Measurements from ENCODE around the gene WFS1. TPM values are rescaled to one million over a fixed set of nuclear protein-coding genes. Genes with fewer than 3 reads are reported as not detected.

The WFS1 gene
- total RNA-seq, 1 experiment from 2014 or later: 21.0 TPM

DNA sequence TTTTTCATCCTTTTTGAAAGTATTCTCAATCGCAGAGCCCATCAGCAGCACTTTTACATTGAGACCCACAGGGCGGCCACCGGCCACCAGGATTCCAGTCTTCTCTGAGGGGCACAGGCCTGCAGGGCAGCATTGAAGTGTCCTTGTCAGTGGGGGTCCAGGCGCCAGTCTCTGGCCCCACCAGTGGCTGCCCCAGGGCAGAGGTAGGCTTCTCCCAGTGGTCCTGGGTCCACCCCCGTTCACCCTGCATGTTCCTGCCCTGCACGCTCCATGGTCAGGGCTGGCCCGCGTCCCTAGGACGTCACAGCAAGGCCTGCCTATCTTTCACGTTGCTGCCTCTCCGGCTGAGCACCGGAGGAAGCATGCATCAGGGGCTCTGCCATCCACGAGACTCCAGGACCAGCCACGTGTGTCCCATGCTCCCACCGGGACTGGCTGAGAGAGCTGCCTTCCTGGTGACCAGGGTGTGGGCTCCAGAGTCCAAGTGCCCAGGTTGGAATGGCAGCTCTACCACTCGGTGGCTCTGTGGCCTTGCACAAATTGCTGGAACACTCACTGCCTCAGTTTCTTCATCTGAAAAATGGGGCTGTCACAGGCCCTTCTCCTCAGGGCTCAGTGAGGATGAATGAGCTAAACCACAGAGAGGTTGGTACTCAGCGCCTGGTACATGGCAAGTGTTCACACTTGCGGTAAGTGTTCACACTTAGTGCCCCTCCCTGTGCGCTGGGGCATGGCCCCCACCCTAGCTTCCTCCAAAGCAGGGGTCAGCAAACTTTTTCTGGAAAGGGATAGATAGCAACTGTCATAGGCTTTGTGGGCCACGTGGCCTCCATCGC, 38.6 kb upstream of the WFS1 start:
- DNase-seq (ENCODE audit: low read depth in 1 of 2, low spot score in 2 of 2): no peak
- Histone ChIP-seq H3K36me3 (no peaks in the 10 kb centered on the region), H3K27ac (no peak overlapping the region), H3K27me3 (replicated peaks) (no peaks in the 10 kb centered on the region), H3K4me3 (no peak overlapping the region), H3K4me1 (replicated peaks) (no peaks in the 10 kb centered on the region), H3K9me3 (replicated peaks) (no peaks in the 10 kb centered on the region)

DNA sequence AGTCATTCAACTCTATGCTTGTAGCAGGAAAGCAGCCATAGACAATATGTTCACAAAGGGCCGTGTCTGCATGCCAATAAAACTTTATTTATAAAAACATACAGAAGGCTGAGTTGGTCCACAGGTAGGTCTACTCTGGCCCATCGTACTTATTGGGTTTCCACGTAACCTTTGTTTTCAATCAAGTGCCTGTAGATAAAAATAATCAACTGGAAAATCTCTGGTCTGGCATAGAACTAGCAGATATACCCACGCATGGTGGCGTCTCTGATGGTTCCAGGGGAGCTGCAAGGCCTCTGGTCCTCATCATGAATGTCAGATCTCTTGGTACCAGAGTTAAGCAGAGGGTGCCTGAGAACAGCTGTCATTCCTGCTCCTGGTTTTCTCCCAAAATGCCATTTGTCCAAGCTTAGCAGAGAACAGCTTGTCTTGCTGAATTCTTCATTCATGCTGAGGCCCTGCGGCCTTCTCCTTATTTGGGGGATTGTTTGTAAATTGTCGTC, 37.9 kb upstream of the WFS1 start:
- Histone ChIP-seq H3K9me3 (replicated peaks) (no peaks in the 10 kb centered on the region), H3K27me3 (replicated peaks) (no peaks in the 10 kb centered on the region), H3K36me3 (no peaks in the 10 kb centered on the region), H3K4me1 (replicated peaks) (no peaks in the 10 kb centered on the region), H3K27ac (no peak overlapping the region), H3K4me3 (no peak overlapping the region)
- DNase-seq (ENCODE audit: low read depth in 1 of 2, low spot score in 2 of 2): no peak

DNA sequence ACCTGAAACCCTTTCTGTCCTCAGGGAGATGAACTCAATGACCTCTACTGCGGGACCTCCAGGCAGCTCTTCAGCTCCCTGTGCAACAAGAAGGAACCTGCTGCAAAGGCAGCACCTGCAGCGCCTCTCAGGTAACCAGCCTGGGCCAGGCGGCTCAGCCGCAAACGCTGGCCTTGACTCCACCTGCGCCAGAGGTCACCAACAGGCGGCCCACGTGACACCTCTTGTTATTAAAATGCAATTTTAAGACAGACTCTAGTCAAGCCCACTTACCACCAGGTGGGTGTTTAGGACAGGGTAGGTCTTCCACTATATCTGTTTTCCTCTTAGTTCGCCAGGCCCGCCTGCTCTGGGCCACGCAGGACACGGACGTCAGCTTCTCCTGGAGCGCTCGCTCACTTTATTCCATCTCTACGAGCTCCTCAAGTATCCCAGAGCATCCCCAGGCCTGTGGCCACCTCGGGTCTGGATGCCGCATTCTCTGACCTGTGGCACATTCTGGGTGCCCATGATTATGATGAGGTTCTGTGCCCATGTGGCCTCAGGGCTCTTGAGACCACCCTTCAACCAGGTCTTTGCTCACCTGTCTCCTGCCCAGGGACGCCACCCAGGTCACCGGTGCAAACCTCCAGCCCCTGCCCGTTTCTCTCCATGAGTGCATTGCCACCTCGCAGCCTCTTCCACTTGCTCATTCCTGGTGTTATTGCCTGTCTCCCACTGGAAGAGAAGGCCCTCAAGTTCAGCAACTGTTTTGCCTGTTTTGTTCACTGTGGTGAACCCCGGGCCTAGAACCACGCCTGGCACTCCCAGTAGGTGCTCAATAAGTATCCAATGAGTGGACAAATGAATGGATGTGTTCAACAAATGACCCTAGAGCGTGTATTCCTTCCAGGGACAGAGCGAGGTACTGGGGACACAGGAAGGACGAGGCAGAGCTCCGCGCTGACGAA, 36.5 kb upstream of the WFS1 start:
- no peak for DNase-seq (ENCODE audit: low read depth in 1 of 2, low spot score in 2 of 2)
- Histone ChIP-seq H3K4me3 (no peak overlapping the region), H3K36me3 (no peaks in the 10 kb centered on the region), H3K27ac (no peak overlapping the region), H3K9me3 (replicated peaks) (no peaks in the 10 kb centered on the region), H3K4me1 (replicated peaks) (no peaks in the 10 kb centered on the region), H3K27me3 (replicated peaks) (no peaks in the 10 kb centered on the region)

DNA sequence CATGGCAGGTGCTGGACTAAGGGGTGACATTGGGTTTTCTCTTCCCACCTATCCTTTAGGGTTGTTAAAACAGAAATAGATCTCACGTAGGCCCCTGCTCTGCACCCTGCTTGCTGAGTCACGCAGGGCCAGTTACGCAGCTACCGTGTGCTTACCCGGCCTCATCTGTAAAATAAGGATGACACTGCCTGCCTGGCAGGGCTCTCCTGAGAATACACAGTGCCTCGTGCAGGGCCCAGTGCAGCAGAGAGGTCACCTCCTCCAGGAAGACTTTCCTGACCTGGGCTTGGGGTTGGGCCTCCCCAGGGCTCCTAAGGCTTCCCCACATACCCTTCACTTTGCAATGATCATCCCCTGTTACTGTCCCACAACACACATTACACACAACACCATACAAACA, 35.7 kb upstream of the WFS1 start:
- no peaks in the 10 kb centered on the region for H3K9me3 ChIP-seq (replicated peaks)
- H3K27ac ChIP-seq: no peak overlapping the region
- no peaks in the 10 kb centered on the region for H3K4me1 ChIP-seq (replicated peaks)
- no peak overlapping the region for H3K4me3 ChIP-seq
- H3K27me3 ChIP-seq (replicated peaks): no peaks in the 10 kb centered on the region
- DNase-seq (ENCODE audit: low read depth in 1 of 2, low spot score in 2 of 2): no peak
- H3K36me3 ChIP-seq: no peaks in the 10 kb centered on the region

DNA sequence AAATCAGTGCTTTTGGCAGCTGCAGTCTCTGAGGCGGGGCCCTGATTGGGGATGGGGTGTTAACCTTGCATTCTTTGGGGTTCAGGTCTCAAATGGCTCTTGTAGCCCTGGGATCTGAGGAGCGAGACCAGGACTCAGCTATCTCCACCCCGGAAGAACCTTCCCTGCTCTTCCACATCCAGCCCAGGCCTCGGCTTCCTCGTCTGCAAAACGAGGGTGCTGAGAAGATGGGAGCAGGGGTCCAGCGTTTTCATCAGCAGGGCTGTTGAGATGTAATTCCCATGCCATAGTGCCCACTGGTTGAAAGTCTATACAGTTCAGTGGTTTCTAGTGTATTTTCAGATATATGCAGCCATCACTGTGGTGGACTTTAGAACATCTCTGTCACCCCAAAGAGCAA, 34.6 kb upstream of the WFS1 start:
- no peak overlapping the region for H3K27ac ChIP-seq
- no peaks in the 10 kb centered on the region for H3K9me3 ChIP-seq (replicated peaks)
- no peaks in the 10 kb centered on the region for H3K4me1 ChIP-seq (replicated peaks)
- H3K4me3 ChIP-seq: no peak overlapping the region
- no peaks in the 10 kb centered on the region for H3K27me3 ChIP-seq (replicated peaks)
- H3K36me3 ChIP-seq: no peaks in the 10 kb centered on the region
- DNase-seq (ENCODE audit: low read depth in 1 of 2, low spot score in 2 of 2): no peak

DNA sequence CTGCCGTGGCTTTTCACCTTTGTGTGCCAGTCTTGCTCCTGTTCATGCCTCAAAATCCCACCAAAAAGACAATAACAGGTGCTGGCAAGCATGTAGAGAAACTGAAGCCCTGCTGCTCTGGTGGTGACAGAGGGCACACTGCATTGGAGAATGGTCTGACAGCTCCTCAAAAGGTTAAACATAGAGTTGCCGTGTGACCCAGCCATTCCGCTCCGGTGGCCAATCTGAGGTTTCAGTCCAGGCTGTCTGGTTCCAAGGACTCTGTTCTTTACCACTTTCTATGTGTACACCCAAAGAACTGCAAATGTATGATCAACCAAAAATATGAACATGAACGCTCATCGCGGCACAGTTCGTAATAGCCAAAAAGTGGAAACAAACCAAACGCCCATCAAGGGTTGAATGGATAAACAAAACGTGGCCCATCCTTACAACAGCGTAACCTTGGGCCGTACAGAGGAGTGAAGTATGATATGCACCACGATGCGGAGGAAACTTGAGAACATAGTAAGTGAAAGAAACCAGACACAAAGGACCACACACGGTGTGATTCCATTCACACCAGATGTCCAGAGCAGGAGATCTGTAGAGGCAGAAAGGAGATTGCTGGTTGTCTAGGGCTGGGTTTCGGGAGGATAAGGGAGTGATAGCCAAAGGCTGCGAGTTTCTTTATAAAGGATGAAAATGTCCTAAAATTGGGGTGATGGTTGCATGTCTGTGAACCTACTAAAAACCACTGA, 33.6 kb upstream of the WFS1 start:
- no peak overlapping the region for H3K27ac ChIP-seq
- peak in 1 of 2 experiments; percentile 4 for DNase-seq (ENCODE audit: low read depth in 1 of 2, low spot score in 2 of 2)
- H3K4me1 ChIP-seq (replicated peaks): no peaks in the 10 kb centered on the region
- H3K9me3 ChIP-seq (replicated peaks): no peaks in the 10 kb centered on the region
- no peaks in the 10 kb centered on the region for H3K36me3 ChIP-seq
- no peak overlapping the region for H3K4me3 ChIP-seq
- no peaks in the 10 kb centered on the region for H3K27me3 ChIP-seq (replicated peaks)

DNA sequence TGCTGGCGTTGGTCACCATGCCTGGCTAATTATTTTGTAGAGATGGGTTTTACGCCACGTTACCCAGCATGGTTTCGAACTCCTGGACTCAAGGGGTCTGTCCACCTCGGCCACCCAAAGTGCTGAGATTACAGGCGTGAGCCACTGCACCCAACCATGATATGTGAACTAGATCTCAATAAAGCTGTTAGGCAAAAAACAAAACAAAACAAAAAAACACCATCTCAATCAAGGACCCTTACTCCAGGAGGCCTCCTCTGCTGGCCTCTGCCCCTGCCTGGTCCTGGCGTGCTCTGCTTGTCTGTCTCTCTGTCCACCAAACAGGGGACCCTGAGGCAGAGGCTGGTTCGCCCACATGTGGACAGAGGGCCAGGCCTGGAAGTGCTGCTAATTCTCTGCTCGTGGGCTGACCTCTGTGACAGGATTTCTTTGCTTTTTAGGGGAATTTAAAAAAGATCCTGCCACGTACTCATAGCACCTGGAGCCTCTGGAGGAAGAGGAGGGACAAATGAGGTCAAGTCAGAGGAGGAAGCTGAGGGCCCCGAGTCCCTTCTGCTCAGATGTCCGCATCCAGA, 32.7 kb upstream of the WFS1 start:
- Histone ChIP-seq H3K4me3 (no peak overlapping the region), H3K4me1 (replicated peaks) (no peaks in the 10 kb centered on the region), H3K9me3 (replicated peaks) (no peaks in the 10 kb centered on the region), H3K36me3 (no peaks in the 10 kb centered on the region), H3K27ac (no peak overlapping the region), H3K27me3 (replicated peaks) (no peaks in the 10 kb centered on the region)
- no peak for DNase-seq (ENCODE audit: low read depth in 1 of 2, low spot score in 2 of 2)

DNA sequence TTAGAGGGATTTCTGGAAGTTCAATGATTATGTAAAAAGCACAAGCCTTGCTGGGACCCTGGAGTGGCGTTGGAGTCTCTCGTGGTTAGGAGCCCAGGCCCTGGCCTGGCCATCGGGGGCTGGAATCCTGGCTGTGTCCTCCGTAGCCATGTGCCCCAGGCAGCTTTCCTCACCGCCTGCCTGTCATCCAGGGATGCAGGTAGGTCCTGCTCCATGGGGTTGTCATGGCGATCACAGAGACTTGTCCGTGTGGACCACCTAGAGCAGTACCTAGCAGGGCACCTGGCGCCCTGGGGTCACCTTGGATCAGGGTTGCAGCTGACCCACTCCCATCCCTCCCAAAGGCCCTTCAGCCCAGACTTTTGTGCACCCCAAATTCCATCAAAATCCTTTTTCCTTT, 30.2 kb upstream of the WFS1 start:
- Histone ChIP-seq H3K27ac (no peak overlapping the region), H3K36me3 (no peaks in the 10 kb centered on the region), H3K27me3 (replicated peaks) (no peaks in the 10 kb centered on the region), H3K9me3 (replicated peaks) (no peaks in the 10 kb centered on the region), H3K4me1 (replicated peaks) (no peaks in the 10 kb centered on the region), H3K4me3 (no peak overlapping the region)
- DNase-seq (ENCODE audit: low read depth in 1 of 2, low spot score in 2 of 2): no peak

DNA sequence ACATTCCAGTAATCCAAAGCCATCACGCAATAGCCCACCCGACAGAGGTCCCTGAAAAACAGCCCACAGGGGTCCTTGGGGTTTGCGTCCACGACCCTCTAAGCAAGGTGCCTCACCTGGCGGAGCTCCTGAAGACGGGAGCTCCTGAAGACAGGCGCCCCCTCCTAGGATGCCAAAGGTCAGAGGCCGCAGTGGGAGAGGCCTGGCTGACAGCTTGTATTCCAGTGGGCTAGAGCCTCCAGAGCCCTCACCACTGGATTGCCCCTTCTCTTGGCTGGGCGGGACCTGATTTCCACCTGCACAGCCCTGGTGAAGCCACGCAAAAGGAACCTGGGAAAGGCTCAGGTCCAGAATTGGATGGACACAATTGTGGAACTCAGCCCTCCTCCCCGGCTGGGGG, 29.7 kb upstream of the WFS1 start:
- H3K27me3 ChIP-seq (replicated peaks): no peaks in the 10 kb centered on the region
- no peak overlapping the region for H3K4me3 ChIP-seq
- H3K36me3 ChIP-seq: no peaks in the 10 kb centered on the region
- no peak overlapping the region for H3K27ac ChIP-seq
- H3K4me1 ChIP-seq (replicated peaks): no peaks in the 10 kb centered on the region
- no peaks in the 10 kb centered on the region for H3K9me3 ChIP-seq (replicated peaks)
- no peak for DNase-seq (ENCODE audit: low read depth in 1 of 2, low spot score in 2 of 2)

DNA sequence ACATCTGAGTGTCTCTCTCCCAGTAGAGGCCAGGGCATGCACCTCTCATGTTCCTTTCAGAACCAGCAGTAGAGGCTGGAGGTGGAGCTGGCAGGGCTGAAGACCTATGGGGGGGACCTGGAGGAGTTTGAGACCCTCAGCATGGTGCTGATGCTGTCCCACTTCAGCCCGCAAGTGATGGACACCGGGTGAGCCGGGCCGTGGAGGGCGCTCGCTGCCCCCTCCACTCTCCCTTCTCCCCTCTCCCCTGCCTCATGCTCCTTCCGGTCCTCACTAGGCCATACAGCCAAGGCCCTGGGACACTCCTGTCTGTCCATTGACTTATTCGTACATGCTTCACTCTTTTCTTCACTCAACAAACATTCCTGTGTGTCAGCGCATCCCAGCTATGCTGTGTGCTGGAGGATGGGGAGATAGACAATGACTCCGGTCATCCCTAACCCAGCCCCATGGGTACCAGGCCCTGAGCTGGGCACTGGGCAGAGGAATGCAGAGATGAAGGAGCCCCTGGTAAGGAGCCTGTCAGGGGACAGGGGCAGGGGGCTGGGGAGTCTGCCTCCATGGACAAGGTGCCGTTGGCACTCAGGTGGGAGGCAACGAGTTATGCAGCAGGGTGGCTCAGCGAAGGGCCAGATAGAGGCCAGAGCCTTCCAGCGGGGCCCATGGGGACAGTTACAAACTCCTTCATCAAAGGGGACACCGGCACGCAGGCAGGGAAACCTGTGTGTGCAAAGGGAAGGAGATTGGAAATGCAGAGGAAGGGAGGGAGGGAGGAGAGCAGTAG, 28.4 kb upstream of the WFS1 start:
- no peak overlapping the region for H3K4me3 ChIP-seq
- H3K27me3 ChIP-seq (replicated peaks): no peaks in the 10 kb centered on the region
- no peaks in the 10 kb centered on the region for H3K4me1 ChIP-seq (replicated peaks)
- DNase-seq (ENCODE audit: low read depth in 1 of 2, low spot score in 2 of 2): no peak
- H3K27ac ChIP-seq: no peak overlapping the region
- no peaks in the 10 kb centered on the region for H3K36me3 ChIP-seq
- H3K9me3 ChIP-seq (replicated peaks): no peaks in the 10 kb centered on the region

DNA sequence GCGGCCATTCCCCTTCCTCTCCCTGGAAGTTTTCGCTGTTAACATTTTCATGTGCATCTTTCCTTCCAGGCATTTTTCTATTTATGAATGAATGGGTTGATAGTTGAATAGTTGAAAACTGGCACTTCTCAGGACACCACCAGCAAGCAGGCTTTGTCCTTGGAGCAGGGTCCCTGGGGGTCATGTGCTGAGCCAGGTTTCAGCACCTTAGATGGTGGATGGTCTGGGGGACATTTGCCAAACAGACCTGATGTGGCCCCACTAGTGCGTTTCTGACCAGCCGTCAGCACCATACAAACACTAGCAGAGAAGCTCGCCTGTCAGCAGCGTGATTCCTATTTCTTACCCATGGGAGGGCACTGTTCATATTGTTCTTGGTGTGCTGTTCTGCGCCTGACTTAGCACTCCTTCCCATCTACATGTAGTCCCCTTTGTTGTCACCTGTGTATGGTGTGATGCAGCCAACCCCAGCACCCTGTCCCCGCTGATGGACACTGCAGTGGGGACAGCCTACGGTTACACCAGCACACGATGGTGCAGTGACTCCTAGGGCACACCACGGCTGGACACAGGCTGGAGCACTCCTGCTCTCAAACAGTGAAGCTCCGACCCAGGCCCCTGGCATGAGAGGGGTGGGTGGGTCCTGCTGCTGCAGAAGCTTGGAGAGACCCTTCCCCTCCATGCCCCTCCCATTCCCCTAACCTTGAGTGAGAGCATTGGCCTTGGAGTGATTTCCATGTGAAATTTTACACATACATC, 27.2 kb upstream of the WFS1 start:
- Histone ChIP-seq H3K36me3 (no peaks in the 10 kb centered on the region), H3K9me3 (replicated peaks) (no peaks in the 10 kb centered on the region), H3K4me1 (replicated peaks) (no peaks in the 10 kb centered on the region), H3K27ac (no peak overlapping the region), H3K27me3 (replicated peaks) (no peaks in the 10 kb centered on the region), H3K4me3 (no peak overlapping the region)
- no peak for DNase-seq (ENCODE audit: low read depth in 1 of 2, low spot score in 2 of 2)

Measured in SJSA1 (cell line).